Measurements from ENCODE around the gene ARHGAP29.

DNA sequence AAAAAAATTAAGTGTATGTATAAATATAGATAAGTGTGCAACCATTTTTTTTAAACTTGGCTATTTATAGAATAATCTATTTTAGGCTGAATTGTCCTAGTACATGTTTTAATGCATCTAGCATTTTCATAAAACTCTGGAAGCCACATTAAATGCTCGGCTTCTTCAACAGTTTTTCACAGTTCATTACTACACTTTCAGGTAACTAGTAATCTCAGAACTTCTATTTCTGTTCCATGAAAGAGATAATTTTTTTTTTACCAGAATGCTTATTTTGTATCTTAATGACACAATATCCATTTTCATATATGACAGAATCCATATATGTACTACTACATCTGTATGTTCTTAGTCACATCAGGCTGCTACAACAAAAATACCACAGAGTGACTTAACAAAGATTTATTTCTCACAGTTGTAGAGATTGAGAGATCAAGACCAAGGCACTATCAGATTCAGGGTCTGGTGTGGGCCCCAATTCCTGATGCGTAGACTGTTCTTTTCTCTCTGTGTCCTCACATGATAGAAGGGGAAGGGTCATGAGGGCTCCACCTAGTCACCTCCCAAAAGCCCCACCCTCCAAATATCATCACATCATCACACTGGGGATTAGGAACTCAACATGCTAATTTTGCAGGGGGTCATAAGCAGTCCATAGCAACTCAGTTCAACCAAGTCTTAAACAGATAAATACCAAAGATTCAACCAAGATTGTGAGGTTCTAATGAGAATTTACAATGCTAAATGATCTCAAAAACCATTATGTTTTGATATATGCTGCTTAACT, 43.1 kb downstream of the ARHGAP29 start:
- no peak for TF ChIP-seq EZH2 (IDR thresholded peaks at IDR 0.05; ENCODE audit: low read length, missing control alignments)
- TF ChIP-seq, protein P1, sequence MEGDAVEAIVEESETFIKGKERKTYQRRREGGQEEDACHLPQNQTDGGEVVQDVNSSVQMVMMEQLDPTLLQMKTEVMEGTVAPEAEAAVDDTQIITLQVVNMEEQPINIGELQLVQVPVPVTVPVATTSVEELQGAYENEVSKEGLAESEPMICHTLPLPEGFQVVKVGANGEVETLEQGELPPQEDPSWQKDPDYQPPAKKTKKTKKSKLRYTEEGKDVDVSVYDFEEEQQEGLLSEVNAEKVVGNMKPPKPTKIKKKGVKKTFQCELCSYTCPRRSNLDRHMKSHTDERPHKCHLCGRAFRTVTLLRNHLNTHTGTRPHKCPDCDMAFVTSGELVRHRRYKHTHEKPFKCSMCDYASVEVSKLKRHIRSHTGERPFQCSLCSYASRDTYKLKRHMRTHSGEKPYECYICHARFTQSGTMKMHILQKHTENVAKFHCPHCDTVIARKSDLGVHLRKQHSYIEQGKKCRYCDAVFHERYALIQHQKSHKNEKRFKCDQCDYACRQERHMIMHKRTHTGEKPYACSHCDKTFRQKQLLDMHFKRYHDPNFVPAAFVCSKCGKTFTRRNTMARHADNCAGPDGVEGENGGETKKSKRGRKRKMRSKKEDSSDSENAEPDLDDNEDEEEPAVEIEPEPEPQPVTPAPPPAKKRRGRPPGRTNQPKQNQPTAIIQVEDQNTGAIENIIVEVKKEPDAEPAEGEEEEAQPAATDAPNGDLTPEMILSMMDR (conservative IDR thresholded peaks at IDR 0.05 in 1 of 2, IDR thresholded peaks at IDR 0.05 in 1 of 2; ENCODE audit: low read depth in 1 of 2, low read length in 2 of 2), result no peak

All from fibroblast of lung (primary cell).